Measurements from ENCODE around the gene NAT8.
"Not testable (repeated sequence)": the region's sequence is repeated elsewhere in the genome, so short reads cannot be mapped to it uniquely, and the experiment has no call there.

Gene NAT8

DNA sequence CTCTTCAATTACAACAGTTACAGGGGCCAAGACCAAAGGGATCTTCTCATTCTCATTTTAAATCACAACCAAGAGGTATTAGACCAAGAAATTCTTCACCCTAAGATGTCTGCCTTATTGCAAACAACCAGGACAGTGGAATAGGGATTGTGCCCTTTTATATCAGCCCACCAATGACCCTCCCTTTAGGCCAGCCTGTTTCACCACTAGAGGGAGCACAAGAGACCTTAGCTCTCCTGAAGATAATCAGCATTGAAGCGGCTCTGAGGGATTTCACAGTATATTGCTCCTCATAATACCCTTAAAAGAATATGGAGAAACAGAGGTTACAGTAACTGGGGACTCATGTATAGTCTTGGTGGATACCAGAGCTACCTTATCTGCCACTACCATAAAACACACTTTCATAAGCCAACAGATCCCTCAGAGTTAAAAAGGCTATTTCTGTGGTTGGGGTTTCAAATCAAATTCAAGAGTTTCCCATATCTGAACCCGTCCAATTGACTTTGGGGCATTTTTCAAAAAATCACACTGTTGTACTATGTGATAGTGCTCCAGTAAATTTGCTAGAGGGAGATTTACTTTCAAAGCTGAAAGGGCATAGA lies 11.5 kb downstream of the NAT8 start:
- not testable (repeated sequence) for DNase-seq

DNA sequence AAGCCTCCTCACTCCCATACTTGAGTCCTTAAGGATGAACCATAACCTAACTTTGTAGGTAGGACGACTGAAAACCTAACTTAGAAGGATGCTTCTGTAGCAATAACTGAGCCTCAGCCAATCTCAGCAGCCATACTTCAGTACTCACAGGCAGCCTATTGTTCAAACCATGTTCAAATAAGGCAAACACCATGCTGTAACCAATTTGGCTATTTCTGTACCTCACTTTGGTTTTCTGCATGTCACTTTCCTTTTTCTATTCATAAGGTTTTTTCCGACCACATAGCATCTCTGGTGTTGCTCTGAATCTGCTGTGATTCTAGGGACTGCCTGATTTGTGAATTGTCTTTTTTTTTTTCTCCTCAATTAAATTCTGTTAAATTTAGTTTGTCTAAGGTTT lies 13.7 kb downstream of the NAT8 start:
- not testable (repeated sequence) for DNase-seq

- DNase-seq: not testable (repeated sequence)
Observed at GRCh38 chr2:73626237-73626636, 16.0 kb downstream of the NAT8 start.

DNA sequence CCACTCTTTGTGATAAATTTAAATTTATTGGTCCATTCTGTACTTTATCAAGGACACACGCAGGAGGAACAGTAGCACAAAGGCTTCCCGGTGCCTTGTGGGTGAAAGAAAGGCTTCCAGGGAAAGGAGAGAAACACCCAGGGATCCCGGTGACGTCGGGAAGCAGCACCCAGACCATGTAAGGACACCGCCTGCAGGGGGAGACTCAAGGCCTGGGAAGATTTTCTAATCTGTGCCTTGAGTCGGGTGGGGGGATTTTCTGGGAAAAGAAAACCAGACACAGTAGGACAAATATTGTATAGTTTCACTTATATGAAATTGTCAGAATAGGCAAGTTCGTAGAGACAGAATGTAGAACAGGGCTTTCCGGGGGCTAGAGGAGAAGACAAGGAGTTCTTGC lies 17.6 kb downstream of the NAT8 start:
- not testable (repeated sequence) for DNase-seq

DNA sequence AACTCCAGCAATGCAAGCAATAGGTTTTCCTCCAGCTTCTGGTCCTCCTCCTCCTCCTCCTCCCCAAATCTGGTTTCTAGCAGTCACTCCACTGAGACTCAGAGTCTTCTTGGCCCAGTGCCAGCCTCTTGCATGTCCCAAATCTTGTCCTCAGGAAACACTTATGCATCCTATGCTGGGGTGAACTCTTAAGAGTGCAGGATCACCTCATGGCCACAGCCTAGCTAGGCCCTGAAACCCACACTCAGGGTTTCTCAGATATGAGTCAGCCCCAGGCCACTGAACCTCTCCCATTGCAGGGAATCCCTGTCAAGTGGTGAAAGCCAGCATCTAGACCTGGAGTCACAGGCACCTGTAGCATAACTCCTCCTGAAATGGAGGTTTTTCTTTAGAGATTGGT lies 18.2 kb downstream of the NAT8 start:
- DNase-seq: not testable (repeated sequence)

GRCh38 chr2:73619925-73620324 lies 22.3 kb downstream of the NAT8 start:
- not testable (repeated sequence) for DNase-seq

DNA sequence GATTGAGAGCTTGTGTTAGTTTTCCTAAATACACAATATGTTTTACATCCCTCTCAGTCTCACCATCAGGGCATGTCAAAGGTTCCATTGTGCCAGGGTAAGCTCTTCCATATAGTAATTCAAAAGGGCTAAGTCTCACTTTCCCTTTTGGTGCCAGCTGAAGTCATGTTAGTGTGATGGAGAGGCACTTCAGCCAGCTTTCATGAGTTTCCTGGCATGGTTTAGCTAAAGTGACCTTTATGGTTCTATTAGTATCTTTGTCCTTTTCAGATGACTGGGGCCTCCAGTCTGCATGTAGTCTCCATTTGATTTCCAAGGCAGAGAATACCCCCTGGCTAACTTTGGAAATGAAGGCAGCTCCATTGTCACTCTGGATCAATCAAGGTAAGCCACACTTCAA lies 27.2 kb downstream of the NAT8 start:
- no peak for DNase-seq

GRCh38 chr2:73614105-73614504 lies 28.1 kb downstream of the NAT8 start:
- peak in 1 of 2 donors; percentile 16 for DNase-seq

DNA sequence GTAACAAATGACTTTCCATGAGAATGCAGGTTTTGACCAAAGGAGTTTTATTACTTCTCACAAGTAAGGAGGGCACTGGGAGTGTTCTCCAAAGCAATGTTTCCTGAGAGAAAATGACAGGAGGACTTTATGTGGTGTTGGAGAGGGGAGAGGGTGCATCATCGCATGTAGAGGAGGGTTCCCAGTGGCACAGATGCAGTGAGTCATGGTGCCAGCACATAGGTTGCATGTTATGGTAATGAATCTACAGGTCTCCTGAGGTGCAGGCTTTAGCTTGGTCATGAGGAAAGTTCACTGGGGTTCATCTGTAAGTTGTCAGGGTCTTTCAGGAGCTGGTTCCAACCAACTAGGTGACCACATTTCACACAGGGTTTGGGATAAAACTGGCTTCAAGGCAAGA lies 30.4 kb downstream of the NAT8 start:
- DNase-seq: no peak

DNA sequence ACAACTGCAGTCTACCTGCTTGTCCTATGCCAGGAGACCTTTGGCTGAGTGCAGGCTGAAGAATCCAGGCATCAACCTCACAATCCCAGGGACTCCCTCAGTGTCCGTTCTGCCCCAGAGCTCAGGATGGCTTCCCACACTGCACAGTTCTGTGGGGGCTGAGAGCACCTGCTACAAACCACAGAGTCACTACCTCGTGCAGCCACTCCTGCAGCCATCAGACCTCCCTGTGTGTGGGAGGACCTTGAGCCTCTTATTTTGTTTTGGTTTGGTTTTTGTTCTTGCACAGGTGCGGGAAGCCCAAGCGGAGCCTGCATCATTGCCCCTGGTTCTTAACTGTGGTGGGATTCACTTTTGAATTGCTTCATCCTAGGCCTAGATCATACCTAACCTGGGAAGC lies 31.0 kb downstream of the NAT8 start:
- DNase-seq: no peak

GRCh38 chr2:73610111-73610510 lies 32.1 kb downstream of the NAT8 start:
- no peak for DNase-seq

DNA sequence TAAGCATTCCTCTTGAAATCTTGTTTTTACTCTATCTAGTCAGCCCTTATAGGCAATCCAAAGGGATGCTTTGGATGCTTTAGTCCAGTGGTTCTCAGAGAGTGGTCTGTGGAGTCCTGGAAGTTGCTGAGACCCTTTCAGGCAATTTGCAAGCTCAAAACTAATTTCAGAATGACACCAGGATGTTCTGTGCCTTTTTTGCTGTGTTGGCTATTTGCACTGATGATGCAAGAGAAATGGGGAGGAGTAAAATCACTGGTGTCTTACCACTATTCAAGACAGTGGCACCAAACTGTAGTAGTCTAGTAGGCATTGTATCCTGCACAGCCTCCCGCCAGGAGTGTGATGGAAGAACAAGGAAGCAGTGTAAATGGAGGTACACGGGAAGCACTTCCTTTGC lies 37.6 kb downstream of the NAT8 start:
- DNase-seq: not testable (repeated sequence)

DNA sequence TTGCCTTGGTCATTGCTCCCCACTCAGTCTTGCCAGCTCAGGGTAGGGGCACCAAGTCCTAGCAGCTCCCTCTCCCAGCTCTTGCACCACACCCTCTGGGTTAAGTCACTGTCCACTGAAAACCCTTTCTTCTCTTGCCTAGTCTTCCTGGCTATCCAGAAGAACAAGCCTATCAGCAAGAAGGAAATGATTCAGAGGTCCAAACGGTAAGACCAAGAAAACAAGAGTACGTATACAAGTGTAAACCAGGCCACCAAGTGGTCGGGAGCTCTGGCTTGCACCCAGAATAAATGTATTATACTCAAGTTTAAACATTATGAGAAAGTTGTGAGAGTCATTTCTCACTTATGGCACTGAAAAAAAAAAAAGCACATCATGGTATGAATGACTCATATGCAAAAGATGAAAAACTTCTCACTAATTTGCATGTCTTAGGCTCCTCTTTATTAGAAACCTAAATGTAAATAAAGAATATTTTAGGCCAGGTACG lies 39.1 kb downstream of the NAT8 start:
- DNase-seq: peak in 1 of 2 donors; percentile 16

GRCh38 chr2:73601780-73602179 lies 40.4 kb downstream of the NAT8 start:
- no peak for DNase-seq

- no peak for DNase-seq
Observed at GRCh38 chr2:73594251-73594650, 48.0 kb downstream of the NAT8 start.

DNA sequence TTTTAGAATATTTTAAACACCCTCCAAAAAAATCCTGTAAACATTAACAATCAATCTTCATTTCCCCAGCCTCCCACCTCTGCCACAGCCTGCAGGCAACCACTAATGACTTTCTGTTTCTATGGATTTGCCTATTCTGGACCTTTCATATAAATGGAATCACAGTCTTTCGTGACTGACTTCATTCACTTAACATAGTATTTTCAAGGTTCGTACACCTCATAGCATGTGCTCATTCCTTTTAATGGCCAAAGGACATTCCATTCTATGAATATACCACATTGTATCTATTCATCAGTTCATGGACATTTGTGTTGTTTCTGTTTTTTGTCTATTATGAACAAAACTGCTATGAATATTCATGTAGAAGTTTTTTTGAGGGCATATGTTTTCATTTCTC lies 48.5 kb downstream of the NAT8 start:
- DNase-seq: no peak
